Ishikawa (cell line): ENCODE data around the gene MAP7.

ENCODE experiments used
- CEBPB ChIP-seq: IDR thresholded peaks from 2 replicates; pipeline ENCODE4 v1.6.1; 2012
- CREB1 ChIP-seq: IDR thresholded peaks from 2 replicates; pipeline ENCODE4 v1.6.1; 2012; ENCODE audit warnings: low read depth
- EGR1 ChIP-seq: IDR thresholded peaks from 2 replicates; pipeline ENCODE4 v1.6.1; 2012
- EP300 ChIP-seq: IDR thresholded peaks from 2 replicates; pipeline ENCODE4 v1.6.1; 2012; ENCODE audit warnings: borderline replicate concordance
- FOXM1 ChIP-seq: IDR thresholded peaks from 2 replicates; pipeline ENCODE4 v1.6.1; 2012; ENCODE audit warnings: low read depth, borderline replicate concordance
- MAX ChIP-seq: IDR thresholded peaks from 2 replicates; pipeline ENCODE4 v1.6.1; 2012
- NFIC ChIP-seq: IDR thresholded peaks from 2 replicates; pipeline ENCODE4 v1.6.1; 2012
- RAD21 ChIP-seq: IDR thresholded peaks from 2 replicates; pipeline ENCODE4 v1.6.1; 2012; ENCODE audit warnings: low read depth
- REST ChIP-seq: IDR thresholded peaks from 2 replicates; pipeline ENCODE4 v1.6.1; 2012; ENCODE audit warnings: low read depth, mild to moderate bottlenecking
- TAF1 ChIP-seq: IDR thresholded peaks from 2 replicates; pipeline ENCODE4 v1.6.1; 2012; ENCODE audit warnings: low read depth, mild to moderate bottlenecking
- TCF12 ChIP-seq: IDR thresholded peaks from 2 replicates; pipeline ENCODE4 v1.6.1; 2012; ENCODE audit warnings: low read depth
- TEAD4 ChIP-seq: IDR thresholded peaks from 2 replicates; pipeline ENCODE4 v1.6.1; 2012
- USF1 ChIP-seq: IDR thresholded peaks from 2 replicates; pipeline ENCODE4 v1.6.1; 2012
- YY1 ChIP-seq: IDR thresholded peaks from 2 replicates; pipeline ENCODE4 v1.6.1; 2012; ENCODE audit warnings: low read depth
- ZBTB7A ChIP-seq: IDR thresholded peaks from 2 replicates; pipeline ENCODE4 v1.6.1; 2012; ENCODE audit warnings: low read depth

The MAP7 gene

DNA sequence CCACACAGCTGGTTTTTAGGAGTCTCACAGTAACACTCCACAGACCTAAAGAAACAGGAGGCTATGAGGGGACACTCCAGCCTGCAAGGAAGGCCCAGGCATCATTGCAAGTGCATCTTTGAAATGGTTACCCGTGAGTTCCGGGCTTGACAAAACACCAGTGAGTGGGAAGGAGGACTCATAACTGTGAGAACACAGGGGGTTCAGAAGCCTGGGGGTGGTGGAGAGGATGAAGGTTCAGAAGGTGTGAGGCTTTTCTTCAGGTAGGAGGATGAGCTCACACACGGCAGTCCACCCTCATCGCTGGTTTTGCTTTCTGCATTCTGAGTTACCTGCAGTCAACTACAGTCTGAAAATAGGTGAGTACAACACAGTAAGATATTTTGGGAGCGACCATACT, 39.9 kb downstream of the MAP7 start:
- TF ChIP-seq CREB1 (no peak), YY1 (no peak), ZBTB7A (no peak)

DNA sequence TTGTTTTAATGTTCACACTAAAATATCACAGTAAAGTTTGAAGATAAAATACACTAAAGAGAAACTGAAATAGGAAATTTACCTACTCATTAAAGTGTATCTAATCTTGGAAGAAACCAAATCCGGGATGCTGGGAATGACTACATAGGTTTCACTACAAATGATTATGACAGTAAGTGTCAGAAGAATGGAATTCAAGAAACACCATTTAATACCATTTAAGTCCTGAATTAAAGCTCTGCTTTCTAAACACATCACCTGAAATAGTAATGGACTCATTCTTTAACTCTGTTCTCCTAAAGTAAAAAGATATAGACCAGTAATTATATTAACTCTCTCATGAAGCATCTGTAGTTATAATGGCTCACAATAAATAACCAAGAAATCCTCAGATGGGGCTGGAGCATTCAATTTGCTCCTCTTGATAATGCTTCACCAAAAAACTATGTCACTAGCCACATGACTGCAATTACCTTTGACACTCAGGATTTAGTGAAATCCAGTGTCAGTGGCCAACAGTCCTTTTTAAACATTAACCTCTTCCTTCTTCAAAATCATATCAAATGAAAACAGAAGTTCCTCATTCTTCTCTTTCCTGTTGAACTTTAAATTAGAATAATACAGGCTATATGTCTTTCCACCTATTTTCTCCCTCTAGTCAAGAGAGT, 41.4 kb downstream of the MAP7 start:
- TF ChIP-seq YY1 (no peak), RAD21 (no peak), TEAD4 (no peak), EGR1 (no peak), MAX (no peak), NFIC (no peak), CREB1 (no peak), ZBTB7A (no peak), FOXM1 (no peak), CEBPB (no peak), REST (no peak)

GRCh38 chr6:136506124-136506799, 44.0 kb downstream of the MAP7 start:
- TF ChIP-seq TEAD4 (no peak), TCF12 (no peak), MAX (no peak), RAD21 (no peak), YY1 (no peak), TAF1 (no peak)

DNA sequence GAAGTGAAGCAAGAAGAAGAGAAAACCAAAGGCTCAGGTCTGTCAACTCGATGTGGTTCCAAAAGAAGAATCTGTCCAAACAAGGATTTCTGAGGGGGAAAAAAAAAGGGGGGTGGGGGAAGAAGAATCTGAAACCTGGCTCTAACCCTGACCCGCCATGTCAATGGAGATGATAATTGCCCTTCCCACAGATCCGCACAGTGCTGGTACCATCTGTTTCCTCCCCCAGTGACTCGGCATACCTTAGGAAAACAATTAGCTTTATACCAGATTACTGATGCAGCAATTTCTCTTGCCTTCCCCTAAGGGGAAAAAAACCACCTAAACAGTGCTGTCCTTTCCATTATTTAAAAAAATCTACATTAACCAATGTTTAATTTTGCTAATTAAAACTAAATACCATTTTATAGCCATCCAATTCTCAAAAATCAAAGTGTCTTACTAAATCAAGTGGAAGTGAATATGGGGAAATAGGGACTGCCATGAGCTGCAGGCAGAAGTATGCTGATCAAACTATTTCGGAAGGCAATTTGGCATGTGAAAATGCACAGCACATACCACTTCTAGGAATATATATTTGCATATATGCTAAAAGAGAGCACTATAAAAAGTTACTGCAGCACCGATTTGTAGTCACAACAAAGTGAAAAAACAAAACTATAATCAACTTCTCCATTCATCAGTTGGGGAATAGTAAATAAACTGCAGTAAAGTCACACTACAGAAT, 46.8 kb downstream of the MAP7 start:
- no peak for TF ChIP-seq TCF12
- TF ChIP-seq USF1 = no peak
- no peak for TF ChIP-seq TEAD4
- no peak for TF ChIP-seq RAD21
- no peak for TF ChIP-seq MAX

- TF ChIP-seq EP300 (no peak), EGR1 (no peak), RAD21 (no peak), CEBPB (no peak), USF1 (no peak), CREB1 (no peak), TEAD4 (no peak), REST (no peak), MAX (no peak), TCF12 (no peak), ZBTB7A (no peak), FOXM1 (no peak), YY1 (no peak), TAF1 (no peak), NFIC (no peak)
Measured at GRCh38 chr6:136502786-136503185, 47.4 kb downstream of the MAP7 start.
